SH-SY5Y (cell line): Measurements from ENCODE around the gene NSD1.

Source experiments
- GATA2 ChIP-seq: IDR thresholded peaks from 2 replicates; pipeline ENCODE4 v1.6.1; 2011; ENCODE audit warnings: mild to moderate bottlenecking, low read depth, low read length
- GATA3 ChIP-seq: IDR thresholded peaks from 2 replicates; pipeline ENCODE4 v1.6.1; 2011; ENCODE audit warnings: low read depth, mild to moderate bottlenecking, low read length, moderate library complexity

- TF ChIP-seq GATA2 (no peak), GATA3 (no peak)
Observed at GRCh38 chr5:177126771-177127170, 6.8 kb upstream of the NSD1 start.
